Mucosa of rectum (tissue), 2 donors: Measurements from ENCODE around the gene C10orf90.

Experiments
- H3K27ac ChIP-seq, 2 donors: one replicate each; pipeline ENCODE4 v1.7.0; 2013; ENCODE audit warnings: inconsistent platforms in 2 of 2, low read depth in 2 of 2, low read length in 2 of 2
- H3K27me3 ChIP-seq, 2 donors: one replicate each; pipeline ENCODE4 v1.7.0; 2013; ENCODE audit warnings: low read length in 2 of 2; ENCODE audit not compliant: control insufficient read depth in 2 of 2, insufficient read depth in 2 of 2
- H3K36me3 ChIP-seq, 2 donors: one replicate each; pipeline ENCODE4 v1.7.0; 2013; ENCODE audit warnings: low read length in 2 of 2; ENCODE audit not compliant: control insufficient read depth in 2 of 2, insufficient read depth in 2 of 2
- H3K4me1 ChIP-seq, 2 donors: one replicate each; pipeline ENCODE4 v1.7.0; 2013; ENCODE audit warnings: low read length in 2 of 2, mild to moderate bottlenecking in 1 of 2; ENCODE audit not compliant: control insufficient read depth in 2 of 2, insufficient read depth in 2 of 2
- H3K4me3 ChIP-seq, 2 donors: one replicate each; pipeline ENCODE4 v1.7.0; 2013; ENCODE audit warnings: low read length in 2 of 2
- H3K9ac ChIP-seq, 2 donors: one replicate each; pipeline ENCODE4 v1.7.0; 2013; ENCODE audit warnings: low read length in 2 of 2, low read depth in 1 of 2, mild to moderate bottlenecking in 1 of 2
- H3K9me3 ChIP-seq, 2 donors: one replicate each; pipeline ENCODE4 v1.7.0; 2013; ENCODE audit warnings: low read length in 2 of 2; ENCODE audit not compliant: control insufficient read depth in 2 of 2
- donor health status: healthy.
- donor health status: Normal muscosa, but diverticular disease.

C10orf90 gene

DNA sequence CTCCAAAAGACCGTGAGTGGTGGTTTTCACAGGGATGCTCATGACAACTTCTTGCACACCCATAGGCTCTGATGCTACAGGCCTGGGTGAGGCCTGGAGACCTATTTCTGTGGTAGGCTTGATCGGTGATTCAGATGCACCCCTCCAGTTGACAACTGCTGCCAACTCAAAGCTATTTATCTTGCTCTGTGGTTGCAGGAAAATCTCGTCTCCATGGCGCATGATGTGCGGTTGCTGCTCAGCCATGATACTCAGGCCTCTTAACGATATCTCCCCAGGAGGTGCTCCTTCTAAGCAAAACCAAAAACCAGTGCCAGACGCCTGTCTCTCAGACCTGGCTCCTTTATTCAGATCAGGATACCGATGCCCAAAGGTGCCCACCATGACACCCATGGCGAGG lies 31.4 kb downstream of the C10orf90 start:
- Histone ChIP-seq H3K4me1 (no peaks in the 10 kb centered on the region), H3K9me3 (no peaks in the 10 kb centered on the region), H3K4me3 (no peak overlapping the region), H3K27ac (no peak overlapping the region), H3K27me3 (no peaks in the 10 kb centered on the region), H3K9ac (no peak overlapping the region), H3K36me3 (no peaks in the 10 kb centered on the region)

DNA sequence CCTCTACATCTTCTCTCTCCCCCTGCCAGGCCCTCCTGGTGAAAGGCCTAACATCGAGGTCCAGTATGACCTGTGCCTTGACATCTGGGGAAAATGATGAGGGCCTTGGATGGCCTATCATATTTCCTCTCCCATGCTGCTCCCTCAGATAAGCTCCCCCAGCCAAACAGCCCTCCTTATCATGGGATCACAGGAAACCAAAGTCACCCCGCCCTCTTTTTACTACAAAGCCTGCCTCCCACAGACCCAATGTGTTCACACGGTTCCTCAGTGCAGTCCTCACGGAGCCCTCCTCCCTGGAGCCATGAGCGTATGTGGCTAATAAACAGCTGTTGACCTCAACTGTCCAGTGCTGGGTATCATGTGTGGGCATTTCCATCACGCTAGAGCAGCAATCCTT lies 32.0 kb downstream of the C10orf90 start:
- H3K9ac ChIP-seq: no peak overlapping the region

DNA sequence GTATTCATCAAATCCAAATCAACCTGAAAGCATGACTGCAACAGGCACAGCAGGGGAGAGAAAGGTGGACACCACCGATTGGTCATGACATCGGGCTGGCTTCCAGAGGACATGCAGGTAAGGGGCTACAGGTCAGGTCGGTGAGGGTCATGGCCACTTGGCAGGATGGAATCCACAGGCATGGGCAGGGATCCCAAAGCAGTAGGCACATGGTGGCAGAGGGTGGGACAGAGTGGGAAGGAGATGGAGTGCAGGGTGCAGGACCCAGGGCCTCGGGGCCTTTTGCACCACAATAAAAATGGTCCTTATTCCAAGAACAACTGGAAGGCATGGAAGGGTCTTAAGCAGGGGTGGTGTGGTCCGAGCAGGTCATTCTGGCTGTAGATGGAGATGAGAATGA lies 33.0 kb downstream of the C10orf90 start:
- Histone ChIP-seq H3K27me3 (no peaks in the 10 kb centered on the region), H3K4me1 (no peaks in the 10 kb centered on the region), H3K9ac (no peak overlapping the region), H3K27ac (no peak overlapping the region), H3K4me3 (no peak overlapping the region), H3K9me3 (no peaks in the 10 kb centered on the region), H3K36me3 (no peaks in the 10 kb centered on the region)

More for the DNA sequence above, 32.0 kb downstream of the C10orf90 start:
- Histone ChIP-seq H3K9me3 (no peaks in the 10 kb centered on the region), H3K36me3 (no peaks in the 10 kb centered on the region), H3K27me3 (no peaks in the 10 kb centered on the region), H3K27ac (no peak overlapping the region), H3K4me1 (no peaks in the 10 kb centered on the region), H3K4me3 (no peak overlapping the region)

DNA sequence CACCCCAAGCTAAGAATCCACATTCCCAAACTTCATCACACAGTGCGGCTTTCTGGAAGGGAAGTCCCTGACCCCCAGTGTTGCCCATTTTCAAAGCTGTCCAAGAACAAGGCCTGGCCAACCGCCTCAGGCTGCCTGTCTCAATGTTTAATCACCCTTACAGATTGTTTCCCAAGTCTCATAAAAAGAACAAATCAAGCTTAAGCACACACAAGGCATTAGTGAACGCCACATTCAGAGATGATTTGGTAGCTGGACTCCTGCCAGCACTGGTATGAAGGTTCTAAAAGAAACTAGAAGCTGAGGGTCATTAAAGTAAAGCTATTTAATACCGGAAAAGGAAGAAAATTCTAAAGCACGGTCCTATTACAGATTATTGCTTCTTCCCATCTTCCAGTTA lies 35.6 kb downstream of the C10orf90 start:
- Histone ChIP-seq H3K27me3 (no peaks in the 10 kb centered on the region), H3K36me3 (no peaks in the 10 kb centered on the region), H3K4me1 (no peaks in the 10 kb centered on the region), H3K9me3 (no peaks in the 10 kb centered on the region), H3K27ac (no peak overlapping the region), H3K4me3 (no peak overlapping the region), H3K9ac (no peak overlapping the region)

DNA sequence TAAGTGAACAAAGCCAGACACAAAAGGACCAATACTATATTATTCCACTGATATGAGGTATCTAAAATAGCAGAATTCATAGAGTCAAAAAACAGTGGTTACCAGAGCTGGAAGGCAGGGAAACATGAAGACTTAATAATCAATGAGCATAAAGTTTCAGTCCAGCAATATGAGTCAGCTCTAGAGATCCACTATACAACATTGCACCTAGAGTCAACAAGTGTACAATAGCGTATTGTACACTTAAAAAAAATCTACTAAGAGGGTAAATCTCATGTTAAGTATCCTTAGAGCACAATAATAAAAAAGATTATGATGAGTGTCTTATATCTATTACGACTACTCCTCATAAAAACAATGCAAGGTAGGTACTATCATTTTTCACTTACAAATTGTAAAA lies 36.1 kb downstream of the C10orf90 start:
- H3K27ac ChIP-seq: no peak overlapping the region
- no peak overlapping the region for H3K9ac ChIP-seq

DNA sequence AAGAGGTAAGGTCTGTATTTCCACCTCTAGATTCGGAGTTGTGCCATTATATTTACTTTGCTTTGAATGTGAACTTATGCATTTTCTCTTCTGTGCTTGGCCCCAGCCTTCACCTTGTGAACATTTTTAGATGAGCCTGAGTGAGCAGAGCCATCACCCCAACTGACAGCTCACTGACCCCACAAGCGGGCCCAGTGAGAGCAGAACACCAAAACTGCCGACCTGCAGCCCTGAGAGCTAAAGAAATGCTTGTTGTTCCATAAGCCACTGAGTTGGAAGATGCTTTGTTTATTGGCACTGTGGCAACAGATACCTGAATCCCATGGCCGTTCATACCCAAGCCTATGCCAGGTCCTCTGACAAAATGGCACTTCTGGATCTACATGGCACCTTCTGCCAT lies 37.8 kb downstream of the C10orf90 start:
- H3K36me3 ChIP-seq: no peaks in the 10 kb centered on the region
- no peak overlapping the region for H3K4me3 ChIP-seq
- no peak overlapping the region for H3K27ac ChIP-seq
- H3K9ac ChIP-seq: no peak overlapping the region
- H3K4me1 ChIP-seq: no peaks in the 10 kb centered on the region
- H3K9me3 ChIP-seq: no peaks in the 10 kb centered on the region
- H3K27me3 ChIP-seq: no peaks in the 10 kb centered on the region

More for the DNA sequence above, 36.1 kb downstream of the C10orf90 start:
- no peaks in the 10 kb centered on the region for H3K4me1 ChIP-seq
- no peaks in the 10 kb centered on the region for H3K36me3 ChIP-seq
- H3K9me3 ChIP-seq: no peaks in the 10 kb centered on the region
- H3K27me3 ChIP-seq: no peaks in the 10 kb centered on the region
- no peak overlapping the region for H3K4me3 ChIP-seq

DNA sequence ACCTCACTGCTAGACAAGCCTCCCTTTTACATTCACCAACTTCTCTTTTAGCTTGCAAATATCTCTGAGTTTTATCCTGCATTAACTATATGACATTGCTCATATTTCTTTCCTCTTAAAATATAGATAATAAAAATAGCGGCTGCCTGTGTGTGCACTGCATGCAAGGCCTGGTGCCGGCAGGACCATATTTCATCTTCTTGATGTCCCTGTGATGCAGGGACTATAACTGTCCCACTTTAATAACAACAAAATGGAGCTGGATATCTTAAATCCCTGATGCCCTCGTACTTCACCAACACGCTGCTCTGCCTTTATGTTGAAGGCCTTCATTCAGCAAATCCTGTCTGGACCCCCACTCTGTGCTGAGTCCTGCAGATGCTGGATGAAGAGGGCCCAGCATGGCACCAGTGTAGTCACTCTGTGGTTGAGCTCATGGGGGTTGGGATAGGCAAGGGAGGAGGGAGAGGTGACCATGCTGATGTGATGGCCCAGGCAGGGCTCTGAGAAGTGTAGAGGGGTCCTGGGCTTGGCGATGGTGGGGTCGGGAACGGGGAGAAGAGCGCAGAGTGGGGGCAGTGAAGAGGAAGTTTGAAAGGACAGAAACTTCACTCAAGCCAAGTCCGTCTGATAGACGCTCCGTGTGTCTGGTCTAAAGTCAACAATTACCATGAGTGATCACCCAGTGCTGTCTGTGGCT lies 40.4 kb downstream of the C10orf90 start:
- no peaks in the 10 kb centered on the region for H3K9me3 ChIP-seq
- H3K4me3 ChIP-seq: no peak overlapping the region
- H3K27me3 ChIP-seq: no peaks in the 10 kb centered on the region
- no peak overlapping the region for H3K9ac ChIP-seq
- H3K36me3 ChIP-seq: no peaks in the 10 kb centered on the region
- no peaks in the 10 kb centered on the region for H3K4me1 ChIP-seq
- no peak overlapping the region for H3K27ac ChIP-seq

DNA sequence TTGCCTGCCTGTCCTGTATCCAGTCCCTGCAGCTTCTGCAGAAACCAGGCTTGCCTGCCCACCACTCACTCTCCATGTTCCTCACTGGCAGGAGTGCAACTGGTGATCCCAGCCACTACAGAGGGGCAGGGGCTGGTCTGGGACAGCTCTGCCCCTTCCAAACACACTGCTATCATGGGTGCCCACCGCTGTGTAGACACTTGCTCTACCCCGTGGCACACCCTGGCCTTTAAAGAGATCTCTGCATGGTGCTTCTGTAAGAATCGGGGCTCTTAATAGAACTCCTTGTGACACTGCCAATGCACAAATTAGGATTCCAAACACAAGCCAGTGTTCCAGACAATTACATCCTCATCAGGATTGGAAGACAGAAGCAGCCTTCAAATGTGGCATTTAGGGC lies 41.7 kb downstream of the C10orf90 start:
- Histone ChIP-seq H3K9me3 (no peaks in the 10 kb centered on the region), H3K27me3 (no peaks in the 10 kb centered on the region), H3K4me3 (no peak overlapping the region), H3K27ac (no peak overlapping the region), H3K4me1 (no peaks in the 10 kb centered on the region), H3K9ac (no peak overlapping the region), H3K36me3 (no peaks in the 10 kb centered on the region)

DNA sequence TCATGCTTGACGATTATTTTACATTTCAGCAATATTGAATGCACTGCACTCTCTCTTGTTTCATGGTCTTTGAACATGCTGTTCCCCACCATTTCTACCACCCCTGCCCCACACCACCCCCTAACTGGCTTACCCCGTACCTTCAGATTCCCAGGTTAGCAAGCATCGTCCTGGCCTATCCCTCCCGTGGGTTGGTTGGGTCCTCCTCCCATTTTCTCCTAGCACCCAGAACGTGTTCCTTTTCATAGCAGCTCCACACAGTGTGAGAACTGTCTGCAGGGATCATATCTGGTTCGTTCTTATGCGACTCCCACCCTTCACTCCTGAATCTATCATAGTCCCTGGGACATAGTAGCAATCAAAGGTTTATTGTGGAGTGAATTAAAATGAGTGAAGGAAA lies 48.6 kb downstream of the C10orf90 start:
- H3K27ac ChIP-seq: no peak overlapping the region
- H3K4me3 ChIP-seq: no peak overlapping the region
- no peaks in the 10 kb centered on the region for H3K36me3 ChIP-seq
- no peaks in the 10 kb centered on the region for H3K4me1 ChIP-seq
- H3K27me3 ChIP-seq: no peaks in the 10 kb centered on the region
- H3K9me3 ChIP-seq: no peaks in the 10 kb centered on the region
- no peak overlapping the region for H3K9ac ChIP-seq

DNA sequence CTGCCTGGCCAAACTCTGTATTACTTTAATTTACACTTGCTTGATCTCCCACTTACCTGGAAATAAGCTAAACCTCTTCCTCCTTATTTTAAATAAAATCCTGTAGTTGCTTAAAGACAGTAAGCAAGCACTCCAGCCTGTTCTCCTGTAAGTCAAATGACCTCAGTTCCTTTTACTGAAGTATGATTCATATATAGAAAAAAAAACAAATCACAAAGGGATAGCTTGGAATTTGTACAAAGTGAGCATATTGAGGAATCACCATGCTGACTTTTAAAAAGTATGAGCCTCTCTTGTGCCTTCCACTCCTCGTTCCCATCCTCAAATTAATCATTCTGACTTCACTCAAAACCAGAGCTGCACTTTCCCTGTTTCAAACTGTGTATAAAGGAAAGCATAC lies 52.0 kb downstream of the C10orf90 start:
- Histone ChIP-seq H3K4me1 (no peaks in the 10 kb centered on the region), H3K9ac (no peak overlapping the region), H3K4me3 (no peak overlapping the region), H3K36me3 (no peaks in the 10 kb centered on the region), H3K9me3 (no peaks in the 10 kb centered on the region), H3K27ac (no peak overlapping the region), H3K27me3 (no peaks in the 10 kb centered on the region)

DNA sequence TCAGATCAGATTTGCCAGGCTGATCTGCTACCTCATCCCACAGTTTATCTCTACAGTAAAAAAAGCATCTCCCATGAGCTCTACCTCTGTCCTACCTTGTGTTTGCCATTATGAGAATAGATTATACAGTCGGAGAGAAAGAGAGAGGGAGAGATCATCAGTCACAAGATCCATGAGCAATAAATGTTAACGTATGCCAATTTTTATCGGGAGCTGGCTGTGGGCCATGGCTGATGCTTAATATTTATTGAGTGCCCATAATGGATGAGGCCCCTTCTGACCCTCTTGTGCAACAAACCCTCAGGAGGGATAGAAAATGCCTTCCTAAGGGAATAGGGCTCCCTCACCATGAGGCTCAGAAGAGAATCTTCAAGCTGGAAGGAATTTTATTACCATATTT lies 52.8 kb downstream of the C10orf90 start:
- Histone ChIP-seq H3K9me3 (no peaks in the 10 kb centered on the region), H3K4me3 (no peak overlapping the region), H3K27ac (no peak overlapping the region), H3K27me3 (no peaks in the 10 kb centered on the region), H3K4me1 (no peaks in the 10 kb centered on the region), H3K36me3 (no peaks in the 10 kb centered on the region), H3K9ac (no peak overlapping the region)
